GF-D8 (cell line): Measurements from ENCODE around the gene RAPGEF6.
"Not testable (repeated sequence)": the region's sequence is repeated elsewhere in the genome, so short reads cannot be mapped to it uniquely, and the experiment has no call there.

Experiments
- DNase-seq: peaks from one replicate; lab custom pipeline; 2025; lab: John Stamatoyannopoulos, UW

RAPGEF6 gene

GRCh38 chr5:131386124-131386523, 248.9 kb downstream of the RAPGEF6 start:
- DNase-seq, result no peak

- DNase-seq, result no peak
Observed at GRCh38 chr5:131384616-131385214, 250.3 kb downstream of the RAPGEF6 start.

- DNase-seq, result no peak
Observed at GRCh38 chr5:131384173-131384572, 250.9 kb downstream of the RAPGEF6 start.

GRCh38 chr5:131382407-131383395, 252.3 kb downstream of the RAPGEF6 start:
- peak; percentile 60 for DNase-seq

- no peak for DNase-seq
Observed at GRCh38 chr5:131381777-131382176, 253.3 kb downstream of the RAPGEF6 start.

- DNase-seq, result peak; percentile 4
Observed at GRCh38 chr5:131381021-131381420, 254.0 kb downstream of the RAPGEF6 start.

- DNase-seq, result not testable (repeated sequence)
Observed at GRCh38 chr5:131380238-131380637, 254.8 kb downstream of the RAPGEF6 start.

GRCh38 chr5:131379723-131380122, 255.3 kb downstream of the RAPGEF6 start:
- DNase-seq, result peak; percentile 63

- DNase-seq, result no peak
Observed at GRCh38 chr5:131378721-131379541, 256.1 kb downstream of the RAPGEF6 start.

GRCh38 chr5:131377785-131378325, 257.2 kb downstream of the RAPGEF6 start:
- no peak for DNase-seq

GRCh38 chr5:131377346-131377745, 257.7 kb downstream of the RAPGEF6 start:
- no peak for DNase-seq

GRCh38 chr5:131375351-131375750, 259.7 kb downstream of the RAPGEF6 start:
- no peak for DNase-seq
